Heart left ventricle (tissue), 13 donors: Measurements from ENCODE around the gene PRAMEF9.
"Not testable (repeated sequence)": the region's sequence is repeated elsewhere in the genome, so short reads cannot be mapped to it uniquely, and the experiment has no call there.

ENCODE experiments used
- CTCF ChIP-seq, 12 donors: fragments of 200-600 bp; sonication (generic) in 4 of 12; IDR thresholded peaks; one replicate each; pipeline versions ENCODE4 v1.5.0 to v1.8.0; 2018 to 2022; ENCODE audit warnings: antibody characterized with exemption in 12 of 12, mild to moderate bottlenecking in 5 of 12
- POLR2A ChIP-seq, 2 donors: fragments of 450-650 bp; IDR thresholded peaks; one replicate each; pipeline ENCODE4 v1.6.1; 2017; ENCODE audit warnings: antibody characterized with exemption in 2 of 2, mild to moderate bottlenecking in 2 of 2, moderate library complexity in 2 of 2
- donor health status: ischemic (EF 13 %, LVEDD 7.1; RV severe dilation, severe dysfunction).
- donor health status: DM: no; HTN: yes; CAD: no.
- donor health status: DM: no; HTN: no; CAD: no.
- donor health status: ischemic (EF 25% LVEDD 6.9; RV normal size, moderate dysfunction).
- donor health status: ischemic (EF 25% LVEDD 5.7; RV mildly dilated, moderate dysfunction).
- donor health status: ischemic (EF 35%, LVEDD 5.7; RV mildly dilated, moderate dysfunction).
- donor health status: nonischemic (EF 11% LVEDD 7.7; RV severe dilation, severe dysfunction).
- donor health status: DM: yes; HTN: yes; CAD: no.
- donor health status: PGD.
- donor health status: ischemic (EF 29% LVEDD 5.4; RV normal size, mild dysfunction).
- donor health status: nonischemic (EF 23%, LVEDD 6.1; RV moderate dilation, normal function).

- not testable (repeated sequence) for TF ChIP-seq POLR2A, CTCF (IDR thresholded peaks at IDR 0.05)
These were observed 51.1 kb downstream of the PRAMEF9 start for GRCh38 chr1:13222788-13223187.
